ENCODE measurements around the gene PMIS2. TPM values are rescaled to one million over a fixed set of nuclear protein-coding genes. Genes with fewer than 3 reads are reported as not detected.
"Not testable (repeated sequence)": the region's sequence is repeated elsewhere in the genome, so short reads cannot be mapped to it uniquely, and the experiment has no call there.

PMIS2 gene
- total RNA-seq, 1 donor from 2014 or later: not detected

GRCh38 chr19:35595026-35595425 is 9.1 kb downstream of the PMIS2 start:
- not testable (repeated sequence) for DNase-seq

GRCh38 chr19:35595928-35596327 is 10.0 kb downstream of the PMIS2 start:
- no peak for DNase-seq

- DNase-seq: no peak
Observed at GRCh38 chr19:35596366-35596999, 10.5 kb downstream of the PMIS2 start.

- DNase-seq: no peak
Observed at GRCh38 chr19:35601971-35602370, 16.0 kb downstream of the PMIS2 start.

- not testable (repeated sequence) for DNase-seq
Observed at GRCh38 chr19:35604436-35604835, 18.5 kb downstream of the PMIS2 start.

GRCh38 chr19:35607170-35607569 is 21.2 kb downstream of the PMIS2 start:
- not testable (repeated sequence) for DNase-seq

GRCh38 chr19:35607661-35608060 is 21.7 kb downstream of the PMIS2 start:
- DNase-seq: no peak

GRCh38 chr19:35608251-35608650 is 22.3 kb downstream of the PMIS2 start:
- DNase-seq: no peak

GRCh38 chr19:35609851-35610353 is 23.9 kb downstream of the PMIS2 start:
- DNase-seq: no peak

- DNase-seq: no peak
Observed at GRCh38 chr19:35612224-35612558, 26.2 kb downstream of the PMIS2 start.

- peak; percentile 87 for DNase-seq
Observed at GRCh38 chr19:35612559-35613321, 26.8 kb downstream of the PMIS2 start, which contains the start of gene HAUS5. Gene HAUS5 (plus strand): TSS chr19:35612735. CDS start chr19:35612795, 60 bp downstream.

GRCh38 chr19:35613574-35613973 is 27.6 kb downstream of the PMIS2 start:
- no peak for DNase-seq

- no peak for DNase-seq
Observed at GRCh38 chr19:35615036-35615435, 29.1 kb downstream of the PMIS2 start.

- no peak for DNase-seq
Observed at GRCh38 chr19:35618857-35619256, 32.9 kb downstream of the PMIS2 start.

- DNase-seq: no peak
Observed at GRCh38 chr19:35619290-35619923, 33.4 kb downstream of the PMIS2 start.

GRCh38 chr19:35620001-35620400 is 34.0 kb downstream of the PMIS2 start:
- no peak for DNase-seq

GRCh38 chr19:35621708-35622107 is 35.7 kb downstream of the PMIS2 start:
- DNase-seq: no peak

GRCh38 chr19:35622750-35623149 is 36.8 kb downstream of the PMIS2 start:
- no peak for DNase-seq

- DNase-seq: no peak
Observed at GRCh38 chr19:35623327-35624010, 37.5 kb downstream of the PMIS2 start.

- no peak for DNase-seq
Observed at GRCh38 chr19:35628264-35628564, 42.2 kb downstream of the PMIS2 start.

GRCh38 chr19:35628565-35629331 is 42.8 kb downstream of the PMIS2 start, which contains the start of gene RBM42:
Gene RBM42 (plus strand): TSS chr19:35629036. CDS start chr19:35629154, 118 bp downstream.
- DNase-seq: peak; percentile 92

- DNase-seq: no peak
Observed at GRCh38 chr19:35629332-35629633, 43.3 kb downstream of the PMIS2 start.
